Pulmonary artery endothelial cell (primary cell): ENCODE data around the gene MOB1A. TPM values are rescaled to one million over a fixed set of nuclear protein-coding genes. Genes with fewer than 3 reads are reported as not detected.
A peak's percentile ranks its signal among the peaks of the same experiment; 100 is the strongest.
"Not testable (repeated sequence)": the region's sequence is repeated elsewhere in the genome, so short reads cannot be mapped to it uniquely, and the experiment has no call there.

Experiments used
- DNase-seq: peaks from one replicate; pipeline ENCODE4 v3.0.0-alpha.2; 2011; ENCODE audit warnings: low read depth, low spot score
- total RNA-seq: library from RNA; depleted of rRNA; stranded (reverse); fragments of >200 nt; gene quantifications from 2 replicates; pipeline ENCODE4 v1.2.3, GENCODE V29; 2014

MOB1A gene
- total RNA-seq, result 94.8 and 122 TPM in 2 replicates

- DNase-seq, result peak; percentile 95
Observed at GRCh38 chr2:74178211-74179062, at the start of gene MOB1A. Gene MOB1A, minus strand, starts transcription at chr2:74178879. Its CDS starts 205 bp downstream, at chr2:74178674.

GRCh38 chr2:74227646-74228045 is 49.0 kb upstream of the MOB1A start:
- no peak for DNase-seq

- DNase-seq, result no peak
Observed at GRCh38 chr2:74226648-74227213, 48.1 kb upstream of the MOB1A start.

- DNase-seq, result no peak
Observed at GRCh38 chr2:74225698-74226459, 47.2 kb upstream of the MOB1A start.

- no peak for DNase-seq
Observed at GRCh38 chr2:74223941-74224770, 45.5 kb upstream of the MOB1A start.

GRCh38 chr2:74222300-74222650 is 43.6 kb upstream of the MOB1A start:
- no peak for DNase-seq

GRCh38 chr2:74221604-74222299 is 43.1 kb upstream of the MOB1A start:
- no peak for DNase-seq

- DNase-seq, result no peak
Observed at GRCh38 chr2:74221091-74221490, 42.4 kb upstream of the MOB1A start.

GRCh38 chr2:74219846-74220486 is 41.3 kb upstream of the MOB1A start:
- DNase-seq, result no peak

GRCh38 chr2:74216642-74217041 is 38.0 kb upstream of the MOB1A start:
- DNase-seq, result no peak

GRCh38 chr2:74215771-74216170 is 37.1 kb upstream of the MOB1A start:
- DNase-seq, result not testable (repeated sequence)

- DNase-seq, result no peak
Observed at GRCh38 chr2:74212702-74213410, 34.2 kb upstream of the MOB1A start.

- DNase-seq, result peak; percentile 44
Observed at GRCh38 chr2:74206180-74206688, 27.6 kb upstream of the MOB1A start.

- DNase-seq, result no peak
Observed at GRCh38 chr2:74205596-74205995, 26.9 kb upstream of the MOB1A start.

GRCh38 chr2:74205113-74205512 is 26.4 kb upstream of the MOB1A start:
- DNase-seq, result no peak

GRCh38 chr2:74204436-74204835 is 25.8 kb upstream of the MOB1A start:
- no peak for DNase-seq

GRCh38 chr2:74201596-74201995 is 22.9 kb upstream of the MOB1A start:
- no peak for DNase-seq

GRCh38 chr2:74201196-74201595 is 22.5 kb upstream of the MOB1A start:
- no peak for DNase-seq

GRCh38 chr2:74199871-74200305 is 21.2 kb upstream of the MOB1A start:
- no peak for DNase-seq
